ENCODE data around the gene USHBP1.

- TF ChIP-seq CTCF (IDR thresholded peaks at IDR 0.05) (no peak), POLR2A (IDR thresholded peaks at IDR 0.05) (no peak)
These were observed 8.4 kb downstream of the USHBP1 start for GRCh38 chr19:17256130-17256529.
